IPS-15b (cell line): Measurements from ENCODE around the gene DLEC1.

ENCODE experiments used
- H3K27me3 ChIP-seq: one replicate; pipeline ENCODE4 v1.6.1; 2013; ENCODE audit warnings: low read length; ENCODE audit not compliant: control insufficient read depth, insufficient read depth
- H3K36me3 ChIP-seq: one replicate; pipeline ENCODE4 v1.6.1; 2013; ENCODE audit warnings: low read length; ENCODE audit not compliant: control insufficient read depth, insufficient read depth
- H3K4me1 ChIP-seq: one replicate; pipeline ENCODE4 v1.6.1; 2013; ENCODE audit warnings: mild to moderate bottlenecking, low read length; ENCODE audit not compliant: control insufficient read depth, insufficient read depth
- H3K4me3 ChIP-seq: one replicate; pipeline ENCODE4 v1.5.1; 2013; ENCODE audit warnings: low read depth, low read length
- H3K9ac ChIP-seq: one replicate; pipeline ENCODE4 v1.6.1; 2013; ENCODE audit warnings: low read depth, mild to moderate bottlenecking, low read length
- H3K9me3 ChIP-seq: one replicate; pipeline ENCODE4 v1.6.1; 2013; ENCODE audit warnings: mild to moderate bottlenecking, low read length; ENCODE audit not compliant: control insufficient read depth, insufficient read depth

Gene DLEC1

DNA sequence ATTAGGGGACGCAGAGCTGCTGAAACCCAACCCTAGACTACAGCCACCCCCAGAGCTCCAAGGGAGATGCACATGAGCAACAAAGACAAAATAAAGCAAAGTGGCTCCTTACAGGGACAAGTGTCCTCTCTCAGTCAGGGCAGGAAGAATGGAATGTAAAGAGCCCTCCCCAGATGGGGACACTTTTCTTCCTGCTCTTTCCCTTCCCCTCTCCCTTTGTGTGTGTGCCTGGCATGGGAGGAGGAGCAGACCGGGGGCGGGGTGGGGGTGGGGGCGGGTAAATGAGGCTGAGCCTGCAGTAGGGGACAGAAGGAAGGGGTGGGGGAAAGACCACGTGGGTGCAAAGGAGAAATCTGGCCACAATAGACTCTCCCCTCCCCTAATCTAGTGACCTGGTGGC lies 60.5 kb downstream of the DLEC1 start:
- H3K36me3 ChIP-seq = no peaks in the 10 kb centered on the region
- no peaks in the 10 kb centered on the region for H3K27me3 ChIP-seq
- H3K4me1 ChIP-seq = peaks cover 17% of the 10 kb centered on the region
- H3K4me3 ChIP-seq = no peak overlapping the region
- H3K9ac ChIP-seq = no peak overlapping the region
- H3K9me3 ChIP-seq = no peaks in the 10 kb centered on the region

DNA sequence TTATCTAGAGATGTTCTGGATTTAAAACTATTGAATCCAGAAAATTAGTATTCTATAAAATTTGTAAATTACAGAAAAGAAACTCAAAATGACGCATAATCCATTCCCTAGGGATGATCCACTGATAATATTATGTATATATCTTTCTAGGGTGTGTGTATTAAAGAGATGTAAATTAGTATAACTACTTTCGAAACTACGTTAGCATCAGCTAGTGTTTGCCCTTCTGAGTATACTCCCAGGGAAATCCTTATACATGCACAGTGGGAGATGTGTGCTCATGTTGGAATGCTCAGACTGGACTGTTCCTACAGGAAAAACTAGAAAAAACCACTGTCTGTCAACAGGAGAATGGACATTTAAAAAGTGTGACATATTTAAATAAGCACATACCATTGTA lies 61.5 kb downstream of the DLEC1 start:
- H3K9ac ChIP-seq = no peak overlapping the region
- H3K4me1 ChIP-seq = peaks cover 17% of the 10 kb centered on the region
- no peaks in the 10 kb centered on the region for H3K36me3 ChIP-seq
- no peaks in the 10 kb centered on the region for H3K9me3 ChIP-seq
- H3K4me3 ChIP-seq = no peak overlapping the region
- H3K27me3 ChIP-seq = no peaks in the 10 kb centered on the region

DNA sequence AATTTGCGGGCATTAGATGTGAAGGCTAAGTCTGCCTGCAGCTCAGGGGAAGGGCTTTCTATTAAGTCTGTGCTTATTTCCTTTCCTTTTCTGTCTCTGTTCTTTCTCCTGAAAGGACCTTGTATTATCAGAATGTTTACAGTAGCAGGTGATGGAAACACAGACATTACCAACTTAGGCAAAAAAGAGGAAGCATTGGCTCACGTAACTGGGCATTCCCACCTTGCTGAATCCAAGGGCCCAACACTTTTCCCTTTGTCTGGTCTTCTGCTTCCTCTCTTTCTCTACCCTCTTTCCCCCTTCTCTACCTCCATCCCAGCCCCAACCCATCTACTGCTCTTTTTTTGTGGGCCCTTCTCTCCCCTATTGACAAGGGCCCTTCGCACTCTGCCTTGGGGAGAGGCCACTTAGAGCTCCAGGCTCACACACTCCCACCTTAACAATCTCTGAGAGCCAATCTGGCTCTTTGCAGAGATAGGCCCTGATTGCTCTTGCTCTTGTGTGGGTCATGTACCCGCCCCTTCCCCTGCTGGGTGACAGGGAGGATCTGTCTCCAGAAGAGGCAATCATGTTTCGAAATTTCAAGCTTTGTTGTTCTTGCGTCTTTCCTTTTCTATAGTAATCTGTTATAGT lies 62.9 kb downstream of the DLEC1 start:
- H3K36me3 ChIP-seq = no peaks in the 10 kb centered on the region
- no peaks in the 10 kb centered on the region for H3K27me3 ChIP-seq
- no peak overlapping the region for H3K4me3 ChIP-seq
- peaks cover 17% of the 10 kb centered on the region for H3K4me1 ChIP-seq
- no peaks in the 10 kb centered on the region for H3K9me3 ChIP-seq
- H3K9ac ChIP-seq = no peak overlapping the region

DNA sequence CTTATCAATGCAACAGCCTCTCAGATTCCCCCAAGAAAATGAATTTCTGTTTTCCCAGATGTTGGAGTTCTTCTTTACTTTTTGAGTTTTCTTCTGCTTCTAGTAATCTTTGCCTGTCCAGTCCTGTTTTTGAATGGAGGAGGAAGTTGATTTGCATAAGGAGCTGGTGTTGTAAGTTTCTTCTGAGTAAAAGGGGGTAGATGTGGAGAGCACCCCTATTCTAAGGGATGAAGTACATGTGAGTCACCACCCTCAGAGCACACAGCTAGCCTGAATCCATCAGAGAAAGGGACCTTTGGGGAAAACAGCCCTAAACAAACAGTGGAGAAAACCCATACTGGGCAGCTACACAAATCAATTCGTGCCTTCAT lies 63.4 kb downstream of the DLEC1 start:
- Histone ChIP-seq H3K27me3 (no peaks in the 10 kb centered on the region), H3K4me1 (peaks cover 17% of the 10 kb centered on the region), H3K9ac (no peak overlapping the region), H3K9me3 (no peaks in the 10 kb centered on the region), H3K36me3 (no peaks in the 10 kb centered on the region), H3K4me3 (no peak overlapping the region)

DNA sequence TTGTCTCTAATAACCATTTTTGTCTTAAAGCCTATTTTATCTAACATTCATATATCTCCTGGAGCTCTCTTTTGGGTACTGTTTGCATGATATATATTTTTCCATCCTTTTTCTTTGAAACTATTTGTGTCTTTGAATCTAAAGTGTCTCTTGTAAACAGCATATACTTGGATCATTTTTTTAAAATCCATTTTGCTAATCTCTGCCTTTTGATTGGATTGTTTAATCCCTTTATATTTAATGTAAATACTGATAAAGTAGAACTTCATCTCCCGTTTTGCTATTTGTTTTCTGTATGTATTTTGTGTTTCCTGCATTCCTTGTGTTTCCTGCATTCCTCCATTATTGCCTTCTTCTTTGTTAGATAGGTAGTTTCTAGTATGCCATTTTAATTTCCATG lies 66.5 kb downstream of the DLEC1 start:
- no peaks in the 10 kb centered on the region for H3K27me3 ChIP-seq

DNA sequence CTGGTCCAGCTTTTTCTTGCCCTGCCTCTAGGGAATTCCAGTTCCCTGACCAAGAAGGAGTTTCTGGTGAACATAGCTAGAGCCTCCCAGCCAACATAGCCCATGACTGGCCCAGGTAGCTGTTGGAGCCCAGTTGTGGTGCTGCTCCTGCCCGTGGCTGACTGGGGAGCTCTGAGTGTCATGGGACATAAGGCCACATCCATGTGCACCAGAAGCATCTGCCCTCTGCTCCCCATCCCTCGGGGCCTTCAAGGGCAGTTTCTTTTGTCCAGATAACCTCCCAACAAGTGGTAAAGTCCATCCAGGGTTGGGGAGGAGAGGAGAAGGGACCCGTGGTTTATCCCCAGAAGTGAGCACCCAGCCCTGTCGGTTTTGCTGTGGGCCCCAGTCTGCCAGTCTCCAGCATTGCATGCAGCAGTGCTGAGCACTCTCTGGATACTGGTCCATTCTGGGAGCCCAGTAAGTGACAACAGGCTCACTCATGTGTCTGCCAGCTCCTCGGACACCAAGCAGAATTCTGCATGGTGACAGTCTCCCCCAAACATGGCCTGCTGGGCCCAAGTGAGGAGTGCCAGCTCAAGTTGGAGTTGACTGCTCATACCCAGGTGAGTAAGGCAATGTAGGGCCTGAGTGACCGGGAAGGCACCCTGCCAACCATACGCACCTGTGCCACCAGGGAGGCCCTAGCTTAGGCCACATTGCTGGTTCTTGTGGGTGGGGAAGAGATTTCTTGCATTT lies 69.1 kb downstream of the DLEC1 start:
- Histone ChIP-seq H3K27me3 (no peaks in the 10 kb centered on the region), H3K4me1 (no peaks in the 10 kb centered on the region), H3K9me3 (no peaks in the 10 kb centered on the region), H3K36me3 (peaks cover 6% of the 10 kb centered on the region), H3K4me3 (no peak overlapping the region), H3K9ac (no peak overlapping the region)

More for the DNA sequence above, 66.5 kb downstream of the DLEC1 start:
- Histone ChIP-seq H3K4me3 (no peak overlapping the region), H3K9me3 (no peaks in the 10 kb centered on the region), H3K36me3 (peaks cover 2% of the 10 kb centered on the region), H3K4me1 (peaks cover 8% of the 10 kb centered on the region), H3K9ac (no peak overlapping the region)

DNA sequence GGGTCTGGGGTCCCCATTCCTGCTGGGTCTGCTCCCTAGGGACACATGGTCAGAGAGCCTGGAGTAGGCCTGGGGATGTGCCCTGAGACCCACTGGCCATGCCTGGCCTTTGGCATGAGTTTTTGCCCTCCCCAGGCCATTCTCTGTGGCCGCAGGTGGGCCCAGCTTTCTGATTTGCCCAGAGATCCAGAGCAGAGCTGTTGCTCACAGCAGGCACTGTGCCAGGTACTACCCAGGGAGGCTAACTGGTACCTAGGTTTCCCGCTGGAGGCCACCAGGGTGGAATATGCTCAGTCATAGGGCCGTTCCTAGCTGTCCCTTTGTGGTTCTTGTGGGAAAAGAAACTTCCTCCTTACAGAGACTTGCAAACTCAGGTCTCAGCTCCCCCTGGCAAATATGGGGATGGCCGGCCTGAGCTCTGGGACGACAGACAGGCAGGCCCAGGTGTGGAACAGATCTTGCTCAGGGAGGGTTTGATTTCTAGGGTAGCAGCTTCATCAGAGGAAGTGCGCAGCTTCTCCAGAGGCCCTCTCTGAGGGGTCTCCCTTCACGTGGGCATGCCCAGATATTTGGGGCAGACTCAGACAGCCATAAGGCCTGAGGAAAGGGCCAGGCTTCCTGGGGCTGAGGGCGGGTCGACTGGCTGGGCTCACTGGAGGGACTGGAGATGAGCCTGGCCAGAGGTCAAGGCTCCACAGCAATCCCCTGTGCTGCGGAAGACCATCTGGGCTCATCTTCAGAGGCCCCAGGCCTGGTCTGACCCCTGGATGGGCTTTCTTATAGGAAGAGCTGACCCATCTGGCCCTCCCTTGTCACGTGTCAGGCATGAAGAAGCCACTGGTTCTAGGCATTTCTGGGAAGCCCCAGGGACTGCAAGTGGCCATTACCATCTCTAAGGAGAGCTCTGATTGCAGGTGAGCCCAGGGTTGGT lies 69.9 kb downstream of the DLEC1 start:
- Histone ChIP-seq H3K9ac (no peak overlapping the region), H3K4me1 (no peaks in the 10 kb centered on the region), H3K9me3 (no peaks in the 10 kb centered on the region), H3K36me3 (peaks cover 6% of the 10 kb centered on the region), H3K27me3 (no peaks in the 10 kb centered on the region), H3K4me3 (no peak overlapping the region)

DNA sequence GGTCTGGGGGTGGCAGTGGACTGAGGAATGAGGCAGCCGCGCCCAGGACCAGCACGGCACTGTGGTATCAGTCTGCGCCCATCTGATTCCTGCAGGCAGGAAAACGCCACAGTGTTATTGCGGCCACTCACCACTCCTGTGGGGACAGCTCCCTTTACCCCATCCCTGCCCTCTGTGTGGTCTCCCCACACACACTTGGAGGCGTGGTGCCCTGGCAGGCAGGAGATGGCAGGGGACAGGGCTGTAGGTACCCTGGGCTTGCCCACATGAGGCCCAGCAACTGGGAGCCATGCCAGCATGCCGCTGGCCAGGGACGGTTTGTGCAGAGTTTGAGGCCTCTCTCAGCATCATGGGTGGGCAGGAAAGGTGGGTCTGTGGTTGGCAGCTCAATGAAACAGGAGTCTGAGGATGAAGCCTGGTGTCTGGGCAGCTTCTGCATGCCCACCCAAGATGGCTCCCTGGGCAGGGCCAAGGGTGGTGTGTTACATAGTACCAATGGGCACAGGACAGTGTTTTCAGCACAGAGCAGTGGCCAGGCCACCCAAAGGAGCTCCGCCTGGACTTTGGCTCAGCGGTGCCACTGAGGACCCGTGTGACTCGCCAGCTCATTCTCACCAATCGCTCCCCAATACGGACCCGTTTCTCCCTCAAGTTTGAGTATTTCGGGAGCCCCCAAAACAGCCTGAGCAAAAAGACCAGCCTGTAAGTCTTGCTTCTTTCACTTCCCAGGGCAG lies 70.7 kb downstream of the DLEC1 start:
- Histone ChIP-seq H3K36me3 (peaks cover 6% of the 10 kb centered on the region), H3K9me3 (no peaks in the 10 kb centered on the region), H3K4me3 (no peak overlapping the region), H3K4me1 (no peaks in the 10 kb centered on the region), H3K9ac (no peak overlapping the region), H3K27me3 (no peaks in the 10 kb centered on the region)

DNA sequence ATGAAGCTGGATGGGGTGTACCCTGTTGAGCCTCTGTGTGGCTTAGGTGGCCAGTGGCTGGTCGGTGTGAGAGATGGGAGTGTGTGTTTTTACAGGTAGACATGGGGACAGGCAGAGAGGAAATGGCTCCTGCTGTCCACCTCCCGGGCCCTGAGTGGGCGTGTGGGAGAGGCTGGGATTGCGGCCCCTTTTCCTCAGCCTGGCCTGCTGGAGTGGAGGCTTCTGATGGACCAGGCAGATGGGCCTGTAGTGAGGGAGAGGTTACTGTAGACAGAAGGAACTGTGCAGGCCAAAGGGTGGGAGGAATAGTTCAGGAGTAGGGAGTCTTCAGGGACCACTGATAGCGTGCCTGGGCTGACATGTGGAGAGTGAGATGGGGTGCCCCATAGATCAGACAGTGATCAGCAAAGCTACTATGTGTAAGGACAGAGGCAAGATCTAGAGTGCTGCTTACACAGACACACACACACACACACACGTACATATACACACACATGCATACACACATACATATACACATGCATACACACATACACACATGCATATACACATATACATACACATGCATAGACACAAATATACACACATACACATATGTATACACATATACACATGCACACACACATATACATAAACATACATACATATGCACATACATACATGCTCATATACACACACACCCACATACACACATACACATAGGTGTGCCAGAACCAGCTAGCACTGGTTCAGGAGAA lies 71.5 kb downstream of the DLEC1 start:
- Histone ChIP-seq H3K9me3 (no peaks in the 10 kb centered on the region), H3K27me3 (no peaks in the 10 kb centered on the region), H3K4me1 (no peaks in the 10 kb centered on the region), H3K9ac (no peak overlapping the region), H3K4me3 (no peak overlapping the region), H3K36me3 (peaks cover 6% of the 10 kb centered on the region)

DNA sequence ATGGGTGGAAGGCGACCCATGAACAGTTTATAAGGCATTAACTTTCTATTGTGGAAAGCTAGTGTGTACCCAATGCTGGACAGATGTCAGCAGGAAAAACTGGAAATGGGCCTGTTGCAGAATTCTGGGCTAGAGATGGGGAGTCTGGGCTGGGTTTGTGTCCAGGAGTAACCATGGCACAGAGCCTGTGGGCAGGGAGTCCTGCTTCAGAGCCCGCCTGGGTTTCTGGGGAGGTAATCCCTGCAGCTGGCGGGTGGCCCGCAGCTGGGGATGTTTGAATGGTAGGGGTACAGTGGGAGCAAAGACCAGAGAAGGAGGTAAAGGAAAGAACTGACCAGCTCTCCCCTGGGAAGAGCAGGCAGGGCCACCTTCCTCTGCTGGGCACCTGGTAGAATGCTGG lies 72.2 kb downstream of the DLEC1 start:
- Histone ChIP-seq H3K4me3 (no peak overlapping the region), H3K9me3 (no peaks in the 10 kb centered on the region), H3K36me3 (peaks cover 6% of the 10 kb centered on the region), H3K27me3 (no peaks in the 10 kb centered on the region), H3K4me1 (no peaks in the 10 kb centered on the region), H3K9ac (no peak overlapping the region)
